ENCODE measurements around the gene VAV2. TPM values are rescaled to one million over a fixed set of nuclear protein-coding genes. Genes with fewer than 3 reads are reported as not detected.

Gene VAV2
- total RNA-seq, 4 donors from 2014 or later: 4.7 to 42.2 (median 15.8) TPM

DNA sequence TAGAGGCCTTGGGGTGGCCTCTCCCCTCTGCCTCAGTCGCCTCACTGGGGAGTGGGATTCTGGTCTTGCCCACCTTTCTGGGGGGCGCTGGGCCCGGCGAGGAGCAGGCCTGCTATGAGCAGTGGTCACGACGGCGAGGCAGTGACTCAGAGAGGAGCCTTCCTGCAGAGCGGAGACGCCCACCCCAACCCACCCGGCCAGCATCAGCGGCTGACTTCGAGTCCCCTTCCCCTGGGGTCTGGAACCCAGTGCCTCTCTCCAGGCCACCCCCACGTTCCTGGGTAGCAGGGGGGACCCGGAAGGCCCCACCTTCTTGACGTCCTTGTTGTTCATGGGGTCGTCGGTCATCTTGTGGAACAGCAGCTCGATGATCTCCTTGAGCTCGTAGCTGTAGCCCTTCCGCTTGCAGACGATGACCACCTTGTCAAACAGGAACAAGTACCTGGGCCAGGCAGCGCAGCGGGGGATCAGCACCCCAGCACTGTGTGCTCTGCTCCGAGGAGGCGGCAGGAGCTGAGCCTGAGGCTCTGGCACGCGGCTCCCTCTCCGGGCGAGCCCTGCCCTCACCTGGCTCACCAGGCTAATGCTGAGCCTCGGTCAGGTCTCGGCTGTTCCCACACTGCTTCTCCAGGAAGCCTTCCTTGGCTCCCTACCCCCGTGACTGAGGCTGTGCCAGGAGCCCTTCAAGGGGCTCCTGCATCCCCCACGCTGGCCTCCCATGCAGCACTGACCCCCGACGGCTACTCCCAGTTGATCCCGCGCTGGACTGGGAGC lies 203.9 kb downstream of the VAV2 start:
- peaks cover 0 to 4% of the 10 kb centered on the region in 2 donors for H3K4me1 ChIP-seq
- H3K27ac ChIP-seq: no peak overlapping the region
- no peaks in the 10 kb centered on the region for H3K27me3 ChIP-seq
- intact Hi-C loops (cut with DNase I; ENCODE audit: low total_unique reads): no loop called here
- no peak for DNase-seq
- no peak overlapping the region for H3K4me3 ChIP-seq
- TF ChIP-seq, protein P1, sequence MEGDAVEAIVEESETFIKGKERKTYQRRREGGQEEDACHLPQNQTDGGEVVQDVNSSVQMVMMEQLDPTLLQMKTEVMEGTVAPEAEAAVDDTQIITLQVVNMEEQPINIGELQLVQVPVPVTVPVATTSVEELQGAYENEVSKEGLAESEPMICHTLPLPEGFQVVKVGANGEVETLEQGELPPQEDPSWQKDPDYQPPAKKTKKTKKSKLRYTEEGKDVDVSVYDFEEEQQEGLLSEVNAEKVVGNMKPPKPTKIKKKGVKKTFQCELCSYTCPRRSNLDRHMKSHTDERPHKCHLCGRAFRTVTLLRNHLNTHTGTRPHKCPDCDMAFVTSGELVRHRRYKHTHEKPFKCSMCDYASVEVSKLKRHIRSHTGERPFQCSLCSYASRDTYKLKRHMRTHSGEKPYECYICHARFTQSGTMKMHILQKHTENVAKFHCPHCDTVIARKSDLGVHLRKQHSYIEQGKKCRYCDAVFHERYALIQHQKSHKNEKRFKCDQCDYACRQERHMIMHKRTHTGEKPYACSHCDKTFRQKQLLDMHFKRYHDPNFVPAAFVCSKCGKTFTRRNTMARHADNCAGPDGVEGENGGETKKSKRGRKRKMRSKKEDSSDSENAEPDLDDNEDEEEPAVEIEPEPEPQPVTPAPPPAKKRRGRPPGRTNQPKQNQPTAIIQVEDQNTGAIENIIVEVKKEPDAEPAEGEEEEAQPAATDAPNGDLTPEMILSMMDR (IDR thresholded peaks at IDR 0.05): no peak
- TF ChIP-seq POLR2A (IDR thresholded peaks at IDR 0.05): no peak
- no peaks in the 10 kb centered on the region for H3K9me3 ChIP-seq
- H3K36me3 ChIP-seq: no peaks in the 10 kb centered on the region

DNA sequence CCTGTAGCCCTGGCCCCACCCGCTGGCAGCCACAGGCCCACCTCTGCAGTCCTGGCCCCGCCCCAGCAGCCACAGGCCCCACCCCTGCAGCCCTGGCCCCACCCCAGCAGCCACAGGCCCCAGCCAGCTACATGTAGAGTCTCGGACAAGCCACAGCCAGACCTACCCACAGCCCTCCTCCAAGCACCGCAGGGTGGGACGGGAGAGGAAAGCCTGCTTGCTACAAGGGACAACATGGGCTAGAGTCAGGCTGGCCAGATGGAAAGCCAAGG lies 204.4 kb downstream of the VAV2 start:
- Histone ChIP-seq H3K27ac (no peak overlapping the region), H3K4me1 (no peaks in the 10 kb centered on the region), H3K27me3 (no peaks in the 10 kb centered on the region), H3K4me3 (no peak overlapping the region), H3K36me3 (no peaks in the 10 kb centered on the region), H3K9me3 (no peaks in the 10 kb centered on the region)
- intact Hi-C loops (cut with DNase I; ENCODE audit: low total_unique reads): no loop called here
- no peak for DNase-seq
- TF ChIP-seq POLR2A (IDR thresholded peaks at IDR 0.05): no peak
- TF ChIP-seq, protein P1 (IDR thresholded peaks at IDR 0.05): no peak

DNA sequence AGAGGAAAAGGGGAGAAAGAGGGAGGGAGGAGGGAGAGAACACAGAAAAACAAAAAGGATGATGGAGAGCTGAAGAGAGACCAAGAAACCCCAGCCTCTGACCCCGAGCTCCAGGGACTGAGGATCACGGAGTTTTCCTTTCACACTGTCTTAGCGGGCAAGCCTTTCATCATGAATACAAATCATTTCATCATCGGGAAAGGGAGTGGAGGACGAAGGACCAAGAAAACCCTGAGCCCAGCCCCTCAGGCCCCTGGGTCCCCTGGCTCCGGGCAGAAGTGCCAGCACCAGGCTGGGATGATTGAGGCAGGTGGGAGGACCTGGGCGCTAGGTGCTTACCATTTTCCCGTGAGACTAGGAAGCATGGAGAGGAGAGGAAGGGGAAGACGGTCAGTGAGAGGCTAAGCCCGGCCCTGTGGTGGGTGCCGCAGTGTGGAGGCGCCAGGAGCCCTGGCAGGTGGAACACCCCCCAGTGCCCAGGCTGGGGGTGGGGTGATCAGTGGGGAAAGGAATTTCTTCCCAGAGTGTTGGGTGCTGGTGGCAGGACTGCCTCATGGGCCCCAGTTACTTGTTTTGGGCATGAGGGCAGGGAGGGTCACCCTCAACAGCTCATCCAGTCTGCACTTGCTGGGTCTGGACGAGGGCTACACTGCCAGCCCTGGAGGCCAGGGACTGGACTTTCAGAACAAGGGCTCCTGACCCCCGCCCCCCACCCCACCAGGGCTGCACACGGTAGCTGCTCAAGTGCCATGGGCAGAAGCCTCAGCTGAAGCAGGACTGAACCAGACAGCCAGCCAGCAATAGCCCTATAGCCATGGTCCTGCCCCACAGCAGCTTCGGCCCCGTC lies 205.0 kb downstream of the VAV2 start:
- intact Hi-C loops (cut with DNase I; ENCODE audit: low total_unique reads): no loop called here
- TF ChIP-seq, protein P1 (IDR thresholded peaks at IDR 0.05): no peak
- TF ChIP-seq POLR2A (IDR thresholded peaks at IDR 0.05): no peak
- no peak overlapping the region for H3K4me3 ChIP-seq
- H3K4me1 ChIP-seq: no peaks in the 10 kb centered on the region
- H3K27ac ChIP-seq: no peak overlapping the region
- no peaks in the 10 kb centered on the region for H3K27me3 ChIP-seq
- no peaks in the 10 kb centered on the region for H3K9me3 ChIP-seq
- no peak for DNase-seq
- no peaks in the 10 kb centered on the region for H3K36me3 ChIP-seq

DNA sequence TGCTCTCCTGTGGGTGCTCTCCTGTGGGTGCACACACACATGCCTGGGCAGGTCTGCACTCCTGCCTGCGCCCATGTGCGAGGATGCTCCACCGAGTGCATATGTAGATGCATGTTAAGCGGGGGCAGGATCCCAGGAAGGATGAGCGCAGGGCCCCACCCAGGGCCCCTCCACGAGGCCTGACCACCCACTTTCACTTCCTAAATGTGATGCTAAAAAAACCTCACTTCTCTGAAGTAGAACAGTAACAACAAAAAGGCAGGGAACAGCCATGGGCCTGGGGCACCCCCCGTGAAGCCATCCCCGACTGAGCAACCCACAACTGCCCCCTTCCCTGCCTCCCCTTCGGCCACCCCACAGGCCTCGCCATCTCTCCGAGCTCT lies 205.8 kb downstream of the VAV2 start:
- H3K27me3 ChIP-seq: no peaks in the 10 kb centered on the region
- no peak overlapping the region for H3K27ac ChIP-seq
- DNase-seq: no peak
- no peak overlapping the region for H3K4me3 ChIP-seq
- no peaks in the 10 kb centered on the region for H3K36me3 ChIP-seq
- no peaks in the 10 kb centered on the region for H3K9me3 ChIP-seq
- TF ChIP-seq, protein P1 (IDR thresholded peaks at IDR 0.05): no peak
- no peak for TF ChIP-seq POLR2A (IDR thresholded peaks at IDR 0.05)
- H3K4me1 ChIP-seq: no peaks in the 10 kb centered on the region
- intact Hi-C loops (cut with DNase I; ENCODE audit: low total_unique reads): no loop called here

DNA sequence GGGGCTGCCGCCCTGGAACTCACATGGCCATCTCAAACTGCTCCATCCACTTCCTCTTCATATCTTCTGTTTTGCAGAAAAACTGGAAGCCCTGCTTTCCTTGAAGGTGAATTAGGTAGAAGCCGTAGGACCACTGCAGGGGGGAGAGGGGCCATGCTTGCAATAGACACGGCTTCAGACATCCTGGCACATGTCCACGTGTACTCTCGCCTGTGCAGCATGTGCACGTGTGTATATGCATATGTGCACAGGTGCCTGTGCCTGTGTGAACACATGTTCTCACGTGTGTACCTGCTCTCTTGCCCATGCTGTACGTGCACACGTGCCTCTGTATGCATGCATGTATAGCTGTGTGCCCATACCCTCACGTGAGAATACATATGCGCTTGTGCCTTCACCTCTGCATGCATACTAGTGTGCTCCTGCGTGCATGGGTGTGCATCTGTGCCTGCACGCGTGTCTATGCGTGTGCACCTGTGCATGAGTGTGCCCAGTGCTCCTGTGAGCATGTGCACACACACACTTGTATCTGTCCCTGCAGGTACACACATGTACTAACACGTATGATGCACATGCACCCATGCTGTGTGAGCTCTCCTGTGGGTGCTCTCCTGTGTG lies 206.3 kb downstream of the VAV2 start:
- TF ChIP-seq, protein P1 (IDR thresholded peaks at IDR 0.05): no peak
- no peak for TF ChIP-seq POLR2A (IDR thresholded peaks at IDR 0.05)
- H3K9me3 ChIP-seq: no peaks in the 10 kb centered on the region
- H3K27ac ChIP-seq: no peak overlapping the region
- no peak for DNase-seq
- no peaks in the 10 kb centered on the region for H3K36me3 ChIP-seq
- no peaks in the 10 kb centered on the region for H3K4me1 ChIP-seq
- intact Hi-C loops (cut with DNase I; ENCODE audit: low total_unique reads): no loop called here
- no peak overlapping the region for H3K4me3 ChIP-seq
- no peaks in the 10 kb centered on the region for H3K27me3 ChIP-seq

Measured in uterus (tissue), 4 donors.